Activated naive CD4-positive, alpha-beta T cell treated with anti-CD3 and anti-CD28 coated beads, Interleukin-2, amount 50 U/mL, for 72 hours (primary cell): ENCODE measurements around the gene PCGF1. TPM values are rescaled to one million over a fixed set of nuclear protein-coding genes. Genes with fewer than 3 reads are reported as not detected.

Source experiments
- ATAC-seq, 2 donors: fragments of 150-1000 bp; cut with Tn5 transposase; 2 replicates each; pipeline ENCODE4 v1.10.0; 2021; ENCODE audit warnings: mild to moderate bottlenecking in 2 of 2, moderate library complexity in 2 of 2
- DNase-seq, 2 donors: peaks; one replicate each; pipeline ENCODE4 v3.0.0; 2021 to 2022; ENCODE audit warnings: low spot score in 2 of 2
- H3K27ac Mint-ChIP-seq, 2 donors: one replicate each; pipeline ENCODE4 v1.8.0; 2022; ENCODE audit warnings: mild to moderate bottlenecking in 2 of 2, mixed read lengths in 2 of 2
- H3K36me3 Mint-ChIP-seq, 2 donors: one replicate each; pipeline ENCODE4 v1.8.0; 2022; ENCODE audit warnings: mixed read lengths in 2 of 2
- H3K9me3 Mint-ChIP-seq, 2 donors: one replicate each; pipeline ENCODE4 v1.8.0; 2022; ENCODE audit warnings: mixed read lengths in 2 of 2
- total RNA-seq, 2 donors: library from RNA; stranded (reverse); gene quantifications; one replicate each; pipeline ENCODE4 v1.2.3, GENCODE V29; 2022

Gene PCGF1
- total RNA-seq, 2 donors from 2014 or later = 26.2 to 39.9 TPM

DNA sequence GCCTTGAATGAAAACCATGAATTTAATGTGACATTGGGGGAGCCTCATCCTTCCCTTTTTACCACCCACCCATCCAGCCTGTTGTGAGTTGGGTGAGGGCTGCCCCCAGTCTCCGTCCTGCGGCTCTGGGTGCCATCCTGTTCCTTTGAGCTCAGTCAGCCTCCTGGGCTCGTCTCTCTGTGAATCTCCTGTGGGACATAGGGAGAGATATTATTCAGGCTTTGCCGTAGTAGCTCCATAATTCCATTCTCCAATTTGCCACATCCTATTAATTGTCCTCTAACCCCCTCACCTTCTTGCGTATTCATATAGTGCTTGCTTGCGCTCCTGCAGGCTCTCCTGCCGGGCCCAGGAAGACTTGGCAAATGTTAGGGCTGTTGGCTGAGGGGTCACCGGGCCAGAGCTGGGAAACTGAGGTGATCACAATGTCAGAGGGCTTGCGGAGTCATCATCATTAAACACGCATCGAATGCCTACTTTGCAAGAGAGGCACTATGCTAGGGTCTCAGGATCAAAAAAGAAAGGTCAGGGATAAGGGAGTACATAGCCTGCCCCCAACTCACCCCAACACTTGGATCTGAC is 19.2 kb upstream of the PCGF1 start:
- peaks cover 38 to 44% of the 10 kb centered on the region in 2 donors for H3K36me3 Mint-ChIP-seq

GRCh38 chr2:74525717-74526648 is 18.5 kb upstream of the PCGF1 start, which contains the start of gene DQX1:
Gene DQX1 (minus strand): TSS chr2:74526231. CDS start chr2:74525729, 502 bp downstream.
- peaks cover 38 to 43% of the 10 kb centered on the region in 2 donors for H3K36me3 Mint-ChIP-seq
- no peaks in the 10 kb centered on the region for H3K9me3 Mint-ChIP-seq
- ATAC-seq (no peak), DNase-seq (no peak)
- peak within 1 kb of the TSS; percentile 32 to 46 for H3K27ac Mint-ChIP-seq

More for the DNA sequence above, 19.2 kb upstream of the PCGF1 start:
- Mint-ChIP-seq H3K9me3 (no peaks in the 10 kb centered on the region), H3K27ac (peak overlapping the region; percentile 32 to 46)
- ATAC-seq (no peak), DNase-seq (no peak)

DNA sequence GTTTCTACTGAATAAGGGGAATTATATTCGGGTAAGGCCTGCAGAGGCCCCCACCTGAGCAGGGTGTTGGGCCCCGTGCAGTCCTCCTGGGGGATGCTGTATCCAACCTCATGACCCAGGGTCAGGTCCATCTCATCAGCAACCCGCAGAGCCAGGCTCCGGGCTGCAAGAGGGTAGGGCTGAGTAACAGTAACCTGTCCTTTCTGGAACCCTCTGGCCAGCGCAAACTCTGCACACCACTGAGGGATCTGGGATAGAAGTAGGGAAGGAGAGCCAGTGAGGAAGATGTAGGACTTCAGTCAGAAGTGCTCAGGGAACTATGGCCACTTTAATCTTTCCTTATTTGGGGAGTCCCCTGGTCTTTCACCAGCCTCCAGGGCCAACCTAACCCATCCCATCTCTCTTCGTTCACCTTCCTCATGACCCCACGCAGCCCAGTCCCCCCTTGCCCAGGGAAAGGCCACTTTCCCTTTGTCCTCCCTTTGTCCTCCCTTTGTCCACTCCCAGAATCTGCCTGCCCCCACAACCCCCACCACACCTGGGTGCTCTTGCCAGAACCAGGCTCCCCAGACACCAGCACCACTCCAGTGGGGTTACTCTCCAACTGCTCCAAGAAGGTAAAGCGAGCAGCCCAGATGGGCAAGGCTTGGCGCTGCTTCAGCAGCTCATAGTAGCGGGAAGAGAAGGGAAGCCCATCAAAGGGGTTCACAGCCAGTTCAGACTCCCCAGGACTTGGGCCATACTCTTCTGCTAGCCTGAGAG is 17.6 kb upstream of the PCGF1 start:
- H3K27ac Mint-ChIP-seq = no peak overlapping the region
- no peak for ATAC-seq
- peaks cover 32 to 36% of the 10 kb centered on the region in 2 donors for H3K36me3 Mint-ChIP-seq
- H3K9me3 Mint-ChIP-seq = no peaks in the 10 kb centered on the region
- no peak for DNase-seq

GRCh38 chr2:74524005-74524404 is 16.5 kb upstream of the PCGF1 start:
- Mint-ChIP-seq H3K27ac (no peak overlapping the region), H3K9me3 (no peaks in the 10 kb centered on the region), H3K36me3 (peaks cover 28 to 33% of the 10 kb centered on the region in 2 donors)
- DNase-seq (no peak), ATAC-seq (no peak)

- ATAC-seq (no peak), DNase-seq (no peak)
- H3K36me3 Mint-ChIP-seq = peaks cover 17 to 18% of the 10 kb centered on the region in 2 donors
- no peaks in the 10 kb centered on the region for H3K9me3 Mint-ChIP-seq
- H3K27ac Mint-ChIP-seq = no peak overlapping the region
Observed at GRCh38 chr2:74522516-74522915, 15.0 kb upstream of the PCGF1 start.

- Mint-ChIP-seq H3K27ac (no peak overlapping the region), H3K36me3 (peaks cover 10 to 20% of the 10 kb centered on the region in 2 donors), H3K9me3 (peaks cover 0 to 4% of the 10 kb centered on the region in 2 donors)
- ATAC-seq = no peak
- DNase-seq = no peak
Observed at GRCh38 chr2:74516650-74517049, 9.2 kb upstream of the PCGF1 start.

DNA sequence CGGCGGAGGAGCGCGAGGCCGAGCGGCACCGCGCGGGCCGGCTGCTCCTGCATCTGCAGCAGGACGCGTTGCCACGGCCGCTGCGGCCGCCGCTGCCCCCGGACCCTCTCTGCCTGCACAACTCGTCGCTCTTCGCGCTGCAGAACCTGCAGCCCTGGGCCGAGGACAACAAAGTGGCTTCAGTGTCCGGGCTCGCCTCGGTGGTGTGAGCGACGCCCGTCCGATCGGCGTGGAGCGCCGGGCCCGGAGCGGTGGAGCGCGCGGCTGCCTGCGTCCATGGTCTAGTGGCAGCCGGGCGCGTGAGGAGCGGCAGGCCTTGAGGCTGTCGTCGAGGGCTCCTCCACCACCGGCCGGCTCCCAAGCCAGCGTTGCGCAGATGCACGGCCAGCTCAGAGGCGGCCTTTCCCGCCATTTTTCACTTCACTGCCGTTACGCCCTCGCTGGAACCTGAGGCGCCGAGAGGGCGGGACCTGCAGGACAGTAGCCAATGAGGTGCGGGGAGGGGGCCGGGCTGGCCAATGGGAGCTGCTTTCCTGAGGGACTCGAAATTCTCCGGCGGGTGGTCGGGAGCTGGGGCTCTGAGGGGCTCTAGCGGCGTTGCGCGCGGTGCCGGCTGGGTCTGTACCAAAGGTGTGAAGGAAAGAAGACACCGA is 8.6 kb upstream of the PCGF1 start:
- Mint-ChIP-seq H3K27ac (peak overlapping the region in 1 of 2 donors; percentile 70), H3K36me3 (peaks cover 10 to 20% of the 10 kb centered on the region in 2 donors), H3K9me3 (peaks cover 0 to 4% of the 10 kb centered on the region in 2 donors)
- peak; percentile 71 to 77 for ATAC-seq
- peak in 1 of 2 donors; percentile 76 for DNase-seq

DNA sequence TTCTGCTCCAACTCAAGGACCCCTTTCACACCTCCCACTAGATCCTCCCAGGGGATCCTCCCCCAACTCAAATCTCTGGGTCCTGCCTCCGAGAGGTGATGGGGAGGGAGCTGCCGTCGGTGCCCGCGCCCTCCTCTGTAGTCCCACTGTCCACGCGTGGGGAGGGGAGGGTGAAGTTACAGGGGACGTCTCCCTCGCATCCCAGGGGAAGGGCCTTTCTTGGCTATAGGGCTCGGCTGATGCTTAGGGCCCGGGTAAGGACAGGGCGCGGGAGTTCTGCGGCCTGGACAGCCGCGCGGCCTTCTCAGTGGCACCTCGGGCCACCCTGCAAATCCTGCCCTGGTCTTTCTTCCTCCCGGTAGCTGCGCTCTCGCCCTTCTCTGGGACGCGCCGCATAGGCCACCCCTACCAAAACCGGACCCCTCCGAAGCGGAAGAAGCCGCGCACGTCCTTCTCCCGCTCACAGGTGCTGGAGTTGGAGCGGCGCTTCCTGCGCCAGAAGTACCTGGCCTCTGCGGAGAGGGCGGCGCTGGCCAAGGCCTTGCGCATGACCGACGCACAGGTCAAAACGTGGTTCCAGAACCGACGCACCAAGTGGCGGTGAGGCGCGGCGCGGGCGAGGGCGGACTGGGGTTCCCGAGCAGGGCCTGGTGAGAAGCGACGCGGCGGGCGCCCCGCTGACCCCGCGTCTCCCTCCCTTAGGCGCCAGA is 7.9 kb upstream of the PCGF1 start:
- peaks cover 10 to 20% of the 10 kb centered on the region in 2 donors for H3K36me3 Mint-ChIP-seq
- H3K9me3 Mint-ChIP-seq = peaks cover 0 to 4% of the 10 kb centered on the region in 2 donors
- ATAC-seq (peak in 1 of 2 donors; percentile 17), DNase-seq (no peak)
- no peak overlapping the region for H3K27ac Mint-ChIP-seq

- DNase-seq = peak in 1 of 2 donors; percentile 36
- ATAC-seq = peak in 1 of 2 donors; percentile 30
- H3K36me3 Mint-ChIP-seq = peaks cover 10 to 16% of the 10 kb centered on the region in 2 donors
- H3K9me3 Mint-ChIP-seq = peaks cover 0 to 4% of the 10 kb centered on the region in 2 donors
- H3K27ac Mint-ChIP-seq = no peak within 1 kb of the TSS
Observed at GRCh38 chr2:74514368-74515270, 7.1 kb upstream of the PCGF1 start, which contains the start of gene TLX2. Gene TLX2 (plus strand): TSS chr2:74514450. CDS start chr2:74514807, 357 bp downstream.

DNA sequence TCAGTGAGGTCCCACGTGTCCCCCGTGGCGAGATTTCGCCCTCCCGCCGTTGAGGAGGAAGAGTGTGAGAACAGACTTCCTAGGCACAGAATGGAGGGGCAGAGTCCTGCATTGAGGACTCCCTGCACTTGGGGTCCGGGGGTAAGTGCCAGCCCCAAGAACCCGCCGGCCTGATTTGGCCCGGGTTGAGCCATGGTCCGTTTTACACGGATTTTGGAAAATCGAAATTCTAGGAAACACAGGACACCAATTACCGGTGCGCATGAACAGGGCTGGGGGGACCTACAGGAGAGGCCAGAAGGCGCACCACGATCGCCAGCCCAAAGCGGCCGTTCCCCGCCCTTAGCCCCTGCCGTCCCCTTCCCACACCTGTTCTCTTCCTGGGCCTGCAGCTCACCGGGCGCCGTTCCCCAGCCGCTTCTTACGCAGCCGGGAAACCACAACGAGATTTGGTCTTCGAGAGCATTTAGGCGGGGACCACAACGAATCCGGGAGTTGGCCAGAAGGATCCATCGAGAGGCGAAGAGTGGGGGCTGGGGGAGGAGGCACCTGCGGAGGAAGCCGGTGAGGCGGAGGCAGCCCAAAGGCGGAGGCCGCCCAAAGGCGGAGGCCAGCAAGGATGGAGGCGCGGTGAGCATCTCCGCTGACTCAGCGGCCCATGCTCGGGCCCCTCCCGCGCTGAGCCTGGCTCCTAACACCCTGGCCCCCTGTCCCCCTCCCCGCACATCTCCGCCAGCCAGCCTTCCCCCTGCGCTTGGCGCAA is 6.3 kb upstream of the PCGF1 start:
- DNase-seq (peak in 1 of 2 donors; percentile 42), ATAC-seq (peak; percentile 39 to 48)
- peaks cover 0 to 4% of the 10 kb centered on the region in 2 donors for H3K9me3 Mint-ChIP-seq
- H3K27ac Mint-ChIP-seq = no peak overlapping the region
- peaks cover 10 to 16% of the 10 kb centered on the region in 2 donors for H3K36me3 Mint-ChIP-seq

DNA sequence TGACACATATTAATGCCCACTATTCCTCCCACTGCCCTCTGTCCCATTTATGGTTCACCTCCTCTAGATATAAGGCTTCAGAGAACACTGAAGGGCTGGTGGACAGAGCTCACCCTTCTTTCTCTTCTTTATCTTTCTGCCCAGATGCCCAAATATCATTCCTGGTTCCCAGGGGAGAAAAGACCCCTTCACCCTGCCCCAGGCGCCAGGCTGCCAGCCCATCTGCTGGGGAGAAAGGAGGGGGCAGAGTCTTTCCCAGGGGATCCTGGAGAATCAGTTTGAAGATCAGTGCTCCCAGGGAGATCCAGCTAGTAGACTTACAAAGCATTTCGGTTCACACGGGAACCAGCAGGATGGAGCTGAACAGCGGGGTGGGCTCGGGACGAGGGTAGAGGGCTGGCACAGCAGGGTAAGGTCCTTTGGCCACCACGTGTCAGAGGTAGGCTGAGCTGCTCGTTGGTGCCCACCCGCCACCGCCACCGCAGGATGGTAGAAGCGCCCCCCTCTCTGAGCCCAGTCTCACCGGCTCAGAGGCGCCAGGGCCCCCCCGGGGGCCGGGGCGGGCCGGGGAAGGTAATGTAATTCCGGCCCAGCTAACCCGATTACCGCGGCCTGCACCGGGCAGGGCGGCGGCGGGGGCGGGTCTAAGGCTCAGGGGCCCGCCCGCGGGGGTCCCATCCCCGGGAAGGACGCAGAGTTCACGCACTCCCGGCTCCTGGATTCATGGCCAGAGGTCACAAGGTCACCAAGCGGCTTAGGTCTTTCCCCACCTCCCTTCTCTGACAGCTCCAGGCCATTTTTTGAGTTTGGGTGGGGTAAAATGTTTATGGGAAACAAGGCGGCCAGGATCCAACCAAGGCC is 5.5 kb upstream of the PCGF1 start:
- H3K27ac Mint-ChIP-seq = peak overlapping the region in 1 of 2 donors; percentile 37
- peaks cover 10 to 16% of the 10 kb centered on the region in 2 donors for H3K36me3 Mint-ChIP-seq

GRCh38 chr2:74511104-74511989 is 3.9 kb upstream of the PCGF1 start:
- Mint-ChIP-seq H3K36me3 (peaks cover 12 to 21% of the 10 kb centered on the region in 2 donors), H3K27ac (no peak overlapping the region), H3K9me3 (peaks cover 0 to under 1% of the 10 kb centered on the region in 2 donors)
- DNase-seq (no peak), ATAC-seq (no peak)

More for the DNA sequence above, 5.5 kb upstream of the PCGF1 start:
- peaks cover 0 to 4% of the 10 kb centered on the region in 2 donors for H3K9me3 Mint-ChIP-seq
- ATAC-seq (no peak), DNase-seq (no peak)
